Measurements from ENCODE around the gene LRRN2.
A peak's percentile ranks its signal among the peaks of the same experiment; 100 is the strongest.

LRRN2 gene

GRCh38 chr1:204662530-204662929 lies 23.0 kb downstream of the LRRN2 start:
- DNase-seq (ENCODE audit: low read depth): no peak

GRCh38 chr1:204660509-204660908 lies 25.0 kb downstream of the LRRN2 start:
- DNase-seq (ENCODE audit: low read depth): no peak

GRCh38 chr1:204659056-204659455 lies 26.5 kb downstream of the LRRN2 start:
- no peak for DNase-seq (ENCODE audit: low read depth)

GRCh38 chr1:204658295-204658694 lies 27.2 kb downstream of the LRRN2 start:
- no peak for DNase-seq (ENCODE audit: low read depth)

DNA sequence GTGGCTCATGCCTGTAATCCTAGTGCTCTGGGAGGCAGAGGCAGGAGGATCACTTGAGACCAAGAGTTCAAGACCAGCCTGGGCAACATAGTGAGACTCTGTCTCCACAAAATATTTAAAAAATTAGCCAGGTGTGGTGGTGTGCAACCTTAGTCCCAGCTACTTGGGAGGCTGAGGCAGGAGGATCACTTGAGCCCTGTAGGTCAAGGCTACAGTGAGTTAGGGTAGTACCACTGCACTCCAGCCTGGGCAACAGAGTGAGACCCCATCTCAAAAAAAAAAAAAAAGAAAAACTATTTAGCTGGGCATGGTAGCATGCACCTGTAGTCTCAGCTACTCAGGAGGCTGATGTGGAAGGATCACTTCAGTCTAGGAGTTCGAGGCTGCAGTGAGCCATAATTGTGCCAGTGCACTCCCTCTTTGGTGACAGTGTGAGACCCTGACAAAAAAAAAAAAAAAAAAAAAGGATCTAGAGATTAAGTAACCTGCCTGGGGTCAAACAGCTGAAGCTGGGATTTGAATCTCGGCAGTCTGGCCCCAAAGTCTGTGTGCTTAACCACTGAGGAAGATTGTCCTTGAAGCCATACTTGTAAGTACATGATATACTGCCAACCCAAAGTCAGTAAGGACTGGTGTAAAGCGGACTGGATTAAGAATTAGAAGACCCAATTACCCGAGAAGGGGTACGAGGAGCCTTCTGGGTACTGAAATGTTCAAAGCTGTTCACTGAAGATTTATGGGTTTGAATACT lies 31.8 kb downstream of the LRRN2 start:
- no peak for DNase-seq (ENCODE audit: low read depth)

DNA sequence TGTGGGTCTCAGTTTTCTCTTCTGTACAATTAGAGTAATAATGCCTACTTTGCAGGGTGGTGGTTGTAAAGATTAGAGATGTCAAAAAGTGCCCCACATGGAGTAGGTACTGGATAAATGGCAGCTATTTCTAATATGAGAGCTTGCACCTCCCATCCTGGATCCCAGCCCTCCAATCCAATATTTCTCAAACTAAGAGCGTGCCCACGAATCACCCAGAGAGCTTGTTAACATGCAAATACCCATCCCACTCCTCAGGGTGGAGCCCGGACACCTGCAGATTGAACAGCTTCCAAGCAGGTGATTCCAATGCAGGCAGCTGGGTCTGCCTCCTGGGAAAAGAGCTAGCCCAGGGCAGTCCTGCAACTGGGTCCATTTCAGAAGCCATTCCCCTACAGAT lies 33.0 kb downstream of the LRRN2 start:
- DNase-seq (ENCODE audit: low read depth): no peak

DNA sequence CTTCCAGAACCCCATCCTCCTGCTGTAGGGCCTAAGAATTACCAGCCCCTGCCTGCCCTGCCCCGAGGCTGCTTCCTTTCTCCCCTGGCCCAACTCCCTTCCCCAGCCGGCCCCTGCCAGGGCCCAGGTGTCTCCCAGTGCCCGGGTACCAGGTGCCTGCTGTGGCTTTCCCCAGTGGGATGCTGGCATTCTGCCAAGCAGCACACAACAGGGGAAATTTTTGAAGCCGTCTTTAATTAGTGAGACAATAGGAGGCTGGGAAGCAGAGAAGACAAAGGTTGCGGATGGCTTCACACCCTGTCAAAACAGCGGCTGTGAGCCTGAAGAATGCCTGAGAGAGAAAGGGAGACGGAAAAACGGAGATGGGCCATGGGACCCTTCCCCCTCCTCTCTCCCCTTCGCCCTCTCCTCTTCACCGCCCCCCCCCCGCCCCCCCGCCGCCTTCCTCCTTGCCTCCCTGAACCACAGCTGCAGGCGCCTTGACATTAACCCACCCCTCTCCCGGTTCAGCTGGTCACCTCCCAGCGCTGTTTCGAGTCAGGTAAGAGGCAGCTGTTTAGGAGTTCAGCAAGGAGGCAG lies 33.6 kb downstream of the LRRN2 start:
- no peak for DNase-seq (ENCODE audit: low read depth)

- no peak for DNase-seq (ENCODE audit: low read depth)
These were observed 34.5 kb downstream of the LRRN2 start for GRCh38 chr1:204650911-204651570.

DNA sequence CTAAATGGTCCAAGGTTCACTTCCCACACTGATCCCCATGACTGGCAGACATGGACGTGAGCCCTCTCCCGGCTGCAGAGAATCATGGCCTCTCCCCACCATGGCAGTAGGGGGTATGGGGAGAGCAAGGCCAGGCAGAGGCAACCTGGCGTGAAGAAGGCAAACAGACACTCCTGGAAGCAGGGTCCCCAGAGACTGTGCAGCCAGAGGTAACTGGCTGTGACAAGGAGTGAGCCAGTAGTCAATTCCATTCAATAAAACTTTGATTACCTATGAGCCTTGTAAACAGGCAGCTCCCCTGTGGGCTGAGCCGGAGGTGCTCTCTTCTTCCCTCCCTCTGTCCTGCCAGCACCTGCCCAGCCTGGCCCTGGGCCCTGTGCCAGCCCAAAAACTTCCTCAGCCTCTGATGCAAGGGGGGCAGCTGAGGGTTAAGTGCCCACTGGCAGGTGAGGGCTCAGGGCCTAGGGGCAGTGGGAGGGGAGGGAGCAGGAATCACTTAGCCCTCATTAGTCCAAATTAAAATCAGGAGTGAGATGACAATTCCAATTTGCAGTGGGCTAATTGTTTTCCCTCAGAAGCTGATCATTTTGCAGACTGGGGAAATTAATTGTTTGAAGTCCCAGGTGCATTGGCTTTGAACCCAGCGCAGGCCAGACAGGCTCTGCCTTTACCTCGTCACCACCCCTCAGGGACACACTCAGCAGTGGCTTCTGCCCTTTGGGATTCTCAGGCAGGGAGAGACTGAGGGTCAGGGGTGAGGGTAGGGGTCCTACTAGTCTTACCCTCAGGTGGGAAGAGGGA lies 35.6 kb downstream of the LRRN2 start:
- no peak for DNase-seq (ENCODE audit: low read depth)

DNA sequence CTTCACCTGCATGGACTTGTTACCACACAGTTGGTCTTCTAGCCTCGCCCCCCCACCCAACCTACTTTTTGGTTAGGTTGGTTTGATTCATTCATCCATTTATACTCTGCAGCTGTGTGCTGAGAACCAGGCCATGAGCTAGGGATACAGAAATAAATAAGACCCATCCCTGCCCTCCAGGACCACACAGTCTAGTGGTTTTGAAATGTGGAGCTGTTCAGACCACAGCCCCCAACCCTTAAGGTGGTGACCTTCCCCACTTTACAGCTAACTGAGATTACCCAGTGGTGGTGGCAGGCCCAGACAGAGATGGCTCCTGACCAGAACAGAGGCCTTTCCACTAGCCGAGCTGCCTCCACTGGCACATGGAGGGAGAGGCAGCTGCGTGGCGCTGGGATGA lies 37.0 kb downstream of the LRRN2 start:
- DNase-seq (ENCODE audit: low read depth): no peak

DNA sequence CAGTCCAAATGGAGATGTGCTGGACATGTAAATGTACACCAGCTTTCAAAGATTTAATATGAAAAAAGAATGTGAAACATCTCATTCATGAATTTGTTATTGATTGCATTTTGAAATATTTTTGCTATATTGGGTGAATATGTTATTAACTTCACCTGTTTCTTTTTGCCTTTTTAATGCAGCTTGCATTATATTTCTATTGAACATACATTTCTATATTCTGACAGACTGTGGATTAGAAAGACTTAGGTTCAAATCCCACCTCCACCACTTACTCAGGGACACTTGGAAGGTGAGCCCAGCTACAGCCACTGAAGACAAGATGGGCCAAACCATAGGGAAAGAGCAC lies 37.8 kb downstream of the LRRN2 start:
- no peak for DNase-seq (ENCODE audit: low read depth)

DNA sequence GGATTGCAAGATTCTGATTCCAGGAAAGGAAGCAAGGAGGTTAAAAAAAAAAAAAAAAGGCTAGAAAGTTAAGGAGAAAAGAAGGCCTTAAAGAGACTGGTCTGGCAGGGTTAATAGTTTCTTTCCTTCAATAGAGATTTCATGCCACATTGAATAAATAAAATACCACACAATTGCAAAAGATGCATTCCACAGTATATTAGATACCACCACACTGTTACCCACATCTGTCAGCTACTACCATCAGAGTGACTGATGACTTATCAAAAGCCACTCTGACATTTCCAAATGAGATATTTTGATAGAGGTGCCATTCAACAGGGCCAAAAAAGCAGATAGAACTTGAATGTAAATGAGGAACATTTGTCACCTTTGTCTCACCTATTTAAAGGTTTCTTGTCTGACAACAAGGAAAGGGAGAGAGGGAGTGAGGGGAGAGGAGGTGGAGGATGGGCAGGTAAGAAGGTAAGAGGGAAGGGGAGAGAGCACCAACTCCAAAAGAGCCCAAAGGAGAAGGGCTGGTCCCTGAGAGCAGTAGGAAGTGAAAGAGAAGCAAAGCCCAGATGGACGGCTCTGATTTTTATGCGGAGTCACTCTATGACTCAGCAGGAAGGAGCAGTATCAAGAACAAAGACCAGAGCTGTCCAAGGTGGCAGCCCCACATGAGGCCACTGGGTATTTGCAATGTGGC lies 38.3 kb downstream of the LRRN2 start:
- peak; percentile 2 for DNase-seq (ENCODE audit: low read depth)

- DNase-seq (ENCODE audit: low read depth): no peak
These were observed 39.9 kb downstream of the LRRN2 start for GRCh38 chr1:204645666-204646065.

GRCh38 chr1:204645251-204645650 lies 40.3 kb downstream of the LRRN2 start:
- DNase-seq (ENCODE audit: low read depth): no peak

GRCh38 chr1:204643503-204643902 lies 42.0 kb downstream of the LRRN2 start:
- DNase-seq (ENCODE audit: low read depth): no peak

GRCh38 chr1:204641936-204642335 lies 43.6 kb downstream of the LRRN2 start:
- DNase-seq (ENCODE audit: low read depth): no peak

GRCh38 chr1:204641455-204641854 lies 44.1 kb downstream of the LRRN2 start:
- DNase-seq (ENCODE audit: low read depth): no peak

GRCh38 chr1:204640578-204640977 lies 45.0 kb downstream of the LRRN2 start:
- DNase-seq (ENCODE audit: low read depth): no peak

DNA sequence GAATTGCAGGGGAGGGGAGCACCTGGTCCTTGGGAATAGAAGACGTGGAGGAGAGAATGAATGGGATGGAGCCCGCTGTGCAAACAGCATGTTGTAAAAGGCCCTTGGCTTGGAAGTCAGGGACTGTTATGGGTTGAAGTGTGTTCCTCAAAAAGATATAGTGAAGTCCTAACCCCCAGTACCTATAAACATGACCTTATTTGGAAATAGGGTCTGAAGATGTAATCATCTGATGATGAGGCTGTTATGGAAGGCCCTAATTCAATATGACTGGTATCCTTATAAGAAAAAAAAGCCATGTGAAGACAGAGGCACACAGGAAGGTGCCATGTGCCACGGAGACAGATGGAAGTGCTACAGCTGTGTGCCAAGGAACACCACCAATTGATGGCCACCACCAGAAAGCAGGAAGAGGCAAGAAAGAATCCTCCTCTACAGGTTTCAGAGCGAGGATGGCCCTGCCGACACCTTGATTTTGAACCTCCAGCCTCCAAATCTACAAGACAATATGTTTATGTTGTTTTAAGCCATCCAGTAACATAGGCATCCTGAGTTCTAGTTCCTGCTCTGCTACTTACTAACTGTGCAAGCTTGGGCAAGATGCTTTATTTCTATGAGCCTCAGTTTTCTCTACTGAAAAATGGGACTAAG lies 51.2 kb downstream of the LRRN2 start:
- no peak for DNase-seq (ENCODE audit: low read depth)

DNA sequence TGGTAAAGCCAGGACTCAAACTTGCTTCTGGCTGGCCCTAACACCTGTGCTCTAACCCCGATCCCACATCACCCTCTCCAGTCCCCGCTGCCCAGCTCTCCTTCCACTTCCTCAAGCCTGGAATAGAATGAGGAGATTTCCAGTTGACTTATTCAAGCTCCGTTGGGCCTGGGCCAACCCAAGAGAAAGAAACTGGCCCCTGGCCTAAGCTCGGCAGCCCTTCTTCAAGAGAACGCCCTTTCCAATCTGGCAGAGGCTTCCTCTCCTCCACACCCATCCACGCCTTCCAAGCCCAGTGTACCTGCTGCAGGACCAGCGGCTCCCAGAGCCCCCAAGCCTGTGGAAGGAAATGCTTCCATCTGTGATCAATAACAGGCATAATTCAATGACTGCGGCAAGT lies 51.9 kb downstream of the LRRN2 start:
- DNase-seq (ENCODE audit: low read depth): no peak

DNA sequence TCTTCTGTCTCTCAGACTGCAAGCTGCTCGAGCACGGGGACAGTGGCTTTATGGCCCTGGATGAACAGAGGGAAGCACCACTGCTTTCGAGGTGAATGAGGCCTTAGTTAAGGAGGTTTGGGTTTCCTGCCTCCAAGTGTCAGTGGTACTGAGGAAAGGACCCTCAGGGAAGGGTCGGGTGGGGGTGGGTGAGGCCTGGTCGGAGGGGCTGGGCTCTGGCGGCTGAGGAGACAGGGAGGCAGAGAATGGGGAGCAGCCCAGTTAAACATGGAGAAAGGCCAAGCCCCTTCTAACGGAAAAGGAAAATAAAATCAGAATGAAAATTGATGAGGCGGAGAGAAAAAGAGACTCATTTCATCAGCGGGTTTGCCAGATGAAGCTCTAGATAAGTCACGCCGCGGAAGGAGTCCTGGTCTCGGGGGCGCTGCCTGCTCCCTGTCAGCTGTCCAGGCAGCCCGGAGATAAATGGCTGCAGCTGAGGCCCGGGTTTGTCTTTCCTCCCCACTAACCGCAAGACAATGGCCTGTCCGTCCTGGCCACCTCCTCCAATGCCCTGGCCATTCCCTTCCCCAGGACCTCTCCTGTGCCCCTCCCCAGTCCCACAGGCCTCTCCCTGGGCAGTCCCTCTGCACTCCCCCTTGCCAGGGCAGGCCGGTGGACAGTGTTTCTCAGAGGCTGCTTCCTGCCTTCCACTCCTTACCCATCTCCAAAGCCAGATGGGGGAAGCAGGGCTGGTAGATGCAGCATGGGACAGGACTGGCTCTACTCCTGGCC lies 55.2 kb downstream of the LRRN2 start:
- DNase-seq (ENCODE audit: low read depth): no peak
